Measurements from ENCODE around the gene NR1H2.
"Not testable (repeated sequence)": the region's sequence is repeated elsewhere in the genome, so short reads cannot be mapped to it uniquely, and the experiment has no call there.

NR1H2 gene

DNA sequence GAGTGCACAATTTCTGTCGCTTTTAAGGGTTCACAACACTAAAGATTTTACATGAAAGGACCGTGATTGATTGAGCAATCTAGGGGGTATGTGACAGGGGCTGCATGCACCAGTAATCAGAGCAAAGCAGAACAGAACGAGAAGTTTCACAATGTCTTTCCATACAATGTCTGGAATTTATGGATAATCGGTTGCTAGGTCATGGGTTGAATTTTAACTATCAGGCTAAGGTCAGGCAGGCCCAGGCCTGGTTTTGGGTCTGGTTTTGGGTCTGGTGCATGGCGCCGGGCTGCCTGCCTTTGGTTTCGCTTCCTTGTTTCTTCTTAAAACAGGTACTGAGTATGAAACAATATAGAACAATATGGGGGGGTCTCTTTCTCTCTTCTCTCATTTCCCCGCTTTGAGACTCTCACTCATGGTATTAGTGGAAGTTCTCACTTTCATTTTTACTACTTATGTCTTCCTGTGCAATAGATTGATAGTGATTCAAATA lies 29.1 kb upstream of the NR1H2 start:
- not testable (repeated sequence) for DNase-seq

DNA sequence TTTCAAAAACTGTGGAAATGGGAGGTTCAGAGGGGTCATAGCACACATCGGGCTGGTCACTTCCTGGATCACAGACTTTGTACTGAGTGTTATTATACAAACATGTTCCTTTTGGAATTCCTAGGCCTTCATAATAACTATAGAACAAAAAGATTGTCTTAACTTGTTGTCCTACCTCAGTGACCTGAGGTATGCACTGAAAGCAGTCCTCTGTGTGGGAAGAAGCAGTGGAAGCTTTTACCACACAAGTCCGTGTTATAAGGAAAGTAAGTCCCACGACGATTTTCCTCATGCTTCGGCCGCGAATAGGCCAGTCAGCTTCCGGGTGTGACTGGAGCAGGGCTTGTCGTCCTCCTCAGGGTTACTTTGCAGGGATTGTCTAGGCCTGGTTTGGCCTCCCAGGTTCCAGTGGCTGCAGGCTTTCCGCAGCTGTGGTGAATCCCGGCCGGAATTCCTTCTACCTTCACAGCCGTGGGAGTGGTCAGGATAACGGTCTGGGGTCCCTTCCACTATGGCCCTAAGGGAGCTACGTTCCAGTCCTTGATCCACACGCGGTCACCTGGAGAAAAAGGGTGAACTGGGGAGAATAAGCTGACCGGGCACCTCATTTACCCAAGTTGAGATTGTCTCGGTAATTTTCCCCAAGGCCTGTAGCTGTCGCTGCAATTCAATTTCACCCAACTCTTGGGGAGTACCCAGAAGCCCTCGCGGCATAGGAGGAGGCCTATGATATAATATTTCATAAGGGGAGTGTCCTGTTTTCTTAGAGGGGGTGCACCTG lies 26.8 kb upstream of the NR1H2 start:
- DNase-seq: no peak

DNA sequence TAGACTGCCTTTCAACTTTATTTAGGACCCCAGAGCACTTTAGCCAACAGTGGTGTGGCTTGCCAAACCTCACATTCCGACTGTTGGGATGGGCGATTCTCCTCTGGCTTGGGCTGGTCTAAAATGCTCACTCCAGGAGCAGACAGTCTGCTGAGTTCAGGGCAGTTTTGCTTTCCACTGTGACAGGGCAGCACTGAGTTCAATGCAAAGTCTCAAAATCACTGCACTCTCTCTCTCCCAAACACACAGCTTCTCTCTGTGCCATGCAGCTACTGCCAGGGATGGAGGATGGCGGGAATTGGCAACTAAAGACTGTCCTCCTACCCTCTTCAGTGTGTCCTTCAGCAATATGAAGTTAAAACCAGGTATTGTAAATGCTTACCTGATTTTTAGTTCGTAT lies 24.0 kb upstream of the NR1H2 start:
- no peak for DNase-seq

DNA sequence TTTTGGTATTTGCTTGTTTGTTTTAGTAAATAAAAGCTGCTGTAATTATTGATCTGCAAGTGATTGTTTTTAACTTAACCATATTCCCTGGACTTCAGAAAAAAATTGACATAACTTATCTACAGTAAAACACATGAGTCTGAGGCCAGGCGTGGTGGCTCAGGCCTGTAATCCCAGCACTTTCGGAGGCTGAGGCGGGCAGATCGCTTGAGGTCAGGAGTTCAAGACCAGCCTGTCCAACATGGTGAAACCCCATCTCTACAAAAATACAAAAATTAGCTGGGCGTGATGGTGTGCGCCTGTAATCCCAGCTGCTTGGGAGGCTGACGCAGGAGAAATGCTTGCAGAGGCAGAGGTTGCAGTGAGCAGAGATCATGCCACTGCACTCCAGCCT lies 22.8 kb upstream of the NR1H2 start:
- not testable (repeated sequence) for DNase-seq

DNA sequence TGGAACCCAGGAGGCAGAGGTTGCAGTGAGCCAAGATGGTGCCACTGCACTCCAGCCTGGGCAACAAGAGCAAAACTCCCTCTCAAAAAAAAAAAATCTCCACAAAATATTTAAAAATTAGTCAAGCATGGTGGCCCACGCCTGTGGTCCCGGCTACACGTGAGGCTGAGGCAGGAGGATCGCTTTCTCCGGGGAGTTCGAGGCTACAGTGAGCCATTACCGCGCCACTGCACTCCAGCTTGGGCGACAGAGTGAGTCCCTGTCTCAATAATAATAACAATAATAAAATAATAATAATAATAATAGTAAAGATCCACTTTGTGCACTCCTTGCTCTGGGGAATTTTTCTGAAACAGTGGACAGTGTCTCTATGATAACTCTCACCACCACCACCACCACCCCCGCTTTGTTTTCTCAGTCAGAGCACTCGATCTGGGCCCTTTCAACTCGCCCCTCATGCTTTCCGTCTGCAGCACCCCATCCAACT lies 19.5 kb upstream of the NR1H2 start:
- no peak for DNase-seq

DNA sequence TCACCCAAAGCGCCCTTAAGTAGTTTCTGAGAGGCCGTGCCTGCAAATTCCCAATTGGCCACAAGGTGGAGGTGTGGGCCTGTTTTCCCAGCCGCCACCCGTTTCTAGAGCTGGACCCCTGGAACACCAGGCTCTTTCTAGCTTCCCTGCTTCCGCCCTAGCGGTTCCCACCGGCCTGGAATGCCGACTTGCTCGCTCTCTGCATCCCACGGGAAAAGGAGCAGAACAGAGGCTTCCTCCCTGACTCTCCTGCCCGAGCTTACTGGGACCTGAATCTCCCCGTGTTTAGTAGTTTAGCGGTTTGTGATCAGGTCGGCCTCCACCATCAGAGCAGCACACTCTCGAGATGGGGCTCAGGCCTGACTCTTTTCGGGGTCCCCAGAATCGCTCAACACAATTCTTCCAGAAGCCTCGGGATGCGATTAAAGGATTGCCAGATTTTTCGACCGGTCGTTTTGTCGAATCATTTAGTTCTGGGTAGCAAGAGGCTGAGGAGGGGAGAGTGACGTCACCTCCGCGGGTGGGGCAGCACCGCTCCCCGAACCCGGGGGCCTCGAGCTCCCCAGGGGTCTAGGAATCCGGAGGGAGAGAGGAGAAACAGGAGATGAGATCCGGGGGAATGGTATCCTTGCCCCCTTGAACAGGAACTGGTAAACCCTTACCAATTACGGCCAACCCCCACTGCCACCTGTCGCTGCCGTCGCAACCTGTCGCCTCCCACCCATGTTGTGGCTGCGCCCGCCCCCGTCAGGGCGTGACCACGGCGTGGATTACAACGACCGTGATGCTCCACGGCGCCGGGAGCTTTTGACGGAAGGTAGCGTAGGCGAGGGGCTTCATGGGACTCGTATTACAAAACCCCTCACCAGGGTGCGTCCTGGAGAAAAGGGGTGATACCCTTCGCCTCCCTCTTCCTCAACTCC lies 18.8 kb upstream of the NR1H2 start:
- peak; percentile 80 for DNase-seq

DNA sequence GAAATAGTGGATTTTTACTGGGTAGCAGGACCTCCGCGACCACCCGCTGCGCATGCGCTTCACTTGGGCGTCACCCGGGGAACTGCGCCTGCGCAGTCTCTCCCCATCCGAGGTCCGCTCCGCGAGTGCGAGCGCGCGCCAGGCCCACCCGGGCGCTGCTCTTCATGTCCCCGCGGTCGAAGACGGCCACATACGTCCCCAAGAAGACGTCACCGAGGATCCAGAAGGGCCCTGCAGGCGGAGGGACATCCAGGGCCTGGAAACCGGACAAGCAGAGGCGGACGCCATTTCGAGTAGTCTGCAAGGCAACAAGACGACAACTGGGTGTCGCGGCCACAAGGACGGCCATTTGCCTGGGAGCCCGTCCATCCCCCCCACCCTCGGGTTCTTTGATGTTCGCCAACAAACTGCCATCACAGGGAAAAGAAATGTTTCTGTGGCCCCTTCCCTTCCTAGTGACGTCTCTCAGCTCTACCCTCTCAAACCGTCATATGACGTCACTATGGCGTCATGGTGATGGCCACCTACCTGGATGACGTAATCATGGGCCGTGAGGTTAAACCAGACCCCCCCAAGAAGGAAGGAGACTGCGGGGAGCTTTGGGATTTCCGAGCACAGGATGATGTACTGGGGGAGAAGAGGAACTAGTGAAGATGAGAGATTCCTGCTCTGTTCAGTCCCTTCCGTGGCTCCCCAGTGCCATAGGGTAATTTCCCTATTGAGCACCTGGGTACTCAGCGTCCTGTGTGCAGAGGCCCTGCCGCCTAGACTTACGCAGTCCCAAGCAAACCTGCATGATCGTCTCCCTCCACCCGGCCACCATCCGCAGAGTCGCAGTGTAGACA lies 17.6 kb upstream of the NR1H2 start:
- DNase-seq: no peak

DNA sequence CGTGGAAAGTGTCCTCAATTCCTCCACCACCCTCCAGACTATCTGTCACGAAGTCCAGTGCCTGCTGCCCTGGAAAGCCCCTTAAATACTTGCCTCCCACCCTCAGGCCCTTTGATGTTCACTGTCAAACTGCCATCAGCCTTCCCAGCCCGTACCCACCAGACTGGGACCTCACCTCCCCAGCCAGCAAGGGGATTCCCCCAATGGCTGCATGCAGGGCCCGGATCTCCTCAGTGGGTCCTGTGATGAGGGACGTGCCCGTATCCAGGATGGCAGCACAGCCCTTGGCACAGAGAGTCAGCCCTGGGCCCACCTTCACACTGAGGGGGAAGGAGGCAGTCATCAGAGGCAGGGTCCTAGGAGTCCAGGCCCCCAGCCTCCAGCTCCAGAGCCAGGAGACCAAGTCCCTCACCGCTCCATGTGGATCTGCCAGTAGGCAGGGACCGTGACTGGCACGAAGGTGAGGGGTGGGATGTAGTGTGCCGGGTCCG lies 16.9 kb upstream of the NR1H2 start:
- no peak for DNase-seq

DNA sequence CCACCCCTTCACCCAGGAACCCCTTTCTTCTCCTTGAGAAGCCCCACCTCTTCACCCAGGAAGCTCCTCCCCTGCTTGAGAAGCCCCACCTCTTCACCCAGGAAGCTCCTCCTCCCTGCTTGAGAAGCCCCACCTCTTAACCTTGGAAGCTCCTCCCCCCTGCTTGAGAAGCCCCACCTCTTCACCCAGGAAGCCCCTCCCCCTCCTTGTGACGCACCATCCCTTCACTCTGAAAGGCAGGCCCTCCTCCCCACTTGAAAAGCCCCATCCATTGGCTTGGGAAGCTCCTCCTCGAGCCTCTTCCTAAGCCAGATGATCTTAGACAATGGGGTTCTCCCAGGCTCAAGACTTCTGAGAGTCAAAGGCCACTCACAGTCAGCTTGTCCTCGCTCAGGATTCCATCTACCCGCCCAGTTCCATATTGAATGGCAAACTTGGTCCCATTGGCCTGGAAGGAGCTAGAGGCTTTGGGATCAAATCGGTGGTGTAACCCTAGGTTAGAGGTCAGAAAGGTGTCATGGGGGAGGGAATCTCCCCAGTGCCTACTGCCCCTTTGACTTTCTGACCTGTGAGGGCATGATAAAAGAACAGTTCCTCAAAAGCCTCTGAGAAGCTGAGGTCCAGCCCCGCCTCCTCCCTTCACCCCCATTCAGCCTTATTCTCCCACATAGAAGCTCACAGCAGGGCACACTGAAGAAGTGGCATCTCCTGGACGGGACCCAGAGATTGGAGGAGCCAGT lies 14.8 kb upstream of the NR1H2 start:
- no peak for DNase-seq

DNA sequence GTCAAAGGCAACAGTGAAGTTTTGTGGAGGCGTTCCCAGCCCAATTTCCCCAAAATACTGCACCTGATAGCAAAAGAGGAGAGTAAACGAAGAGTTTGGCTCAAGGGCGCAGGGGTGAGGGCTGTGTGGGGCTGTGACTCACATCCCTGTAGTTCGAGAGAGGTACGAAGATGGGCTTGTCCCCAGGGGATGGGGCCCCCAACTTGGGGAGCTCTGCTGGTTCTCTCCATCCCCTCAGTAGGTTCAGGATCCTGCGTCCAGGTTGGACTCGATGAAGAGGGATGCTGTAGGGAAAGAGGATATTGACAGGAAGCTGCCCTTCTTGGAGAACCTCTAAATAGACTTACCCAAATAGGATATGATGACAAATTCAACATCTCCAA lies 14.2 kb upstream of the NR1H2 start:
- DNase-seq: no peak

DNA sequence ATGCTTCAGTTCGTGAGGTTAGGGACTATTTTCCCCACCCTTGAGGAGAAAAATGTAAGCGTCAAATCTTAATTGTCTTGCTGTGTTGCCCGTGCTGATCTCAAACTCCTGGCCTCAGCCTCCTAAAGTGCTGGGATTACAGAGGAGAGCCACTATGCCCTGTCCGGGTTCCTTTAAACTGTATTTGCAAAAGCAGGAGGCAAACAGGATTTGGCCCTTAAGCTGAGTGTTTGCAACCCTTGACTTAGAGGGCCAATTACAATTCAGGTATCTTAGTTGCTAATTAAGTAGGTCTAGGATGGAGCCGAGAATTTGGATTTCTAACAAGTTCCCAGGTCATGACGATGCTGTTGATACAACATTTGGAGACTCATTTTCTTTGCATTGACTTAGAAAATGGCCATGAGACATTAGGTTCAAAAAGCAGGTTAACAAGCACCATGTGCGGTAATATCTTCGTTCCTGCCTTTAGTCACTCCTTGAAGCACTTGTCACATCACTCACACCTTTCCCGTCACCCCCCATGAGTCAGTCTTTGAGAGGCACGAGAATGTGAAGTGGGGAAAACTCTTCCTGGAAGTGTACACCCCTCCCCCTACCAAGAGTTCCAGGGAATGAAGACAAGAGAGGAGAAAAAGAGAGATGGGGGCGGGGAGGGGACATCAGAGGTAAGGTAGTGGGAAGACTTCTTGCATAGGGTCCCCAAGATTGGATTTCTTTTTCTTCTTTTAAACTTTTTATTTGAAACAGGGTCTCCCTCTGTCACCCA lies 13.4 kb upstream of the NR1H2 start:
- no peak for DNase-seq

DNA sequence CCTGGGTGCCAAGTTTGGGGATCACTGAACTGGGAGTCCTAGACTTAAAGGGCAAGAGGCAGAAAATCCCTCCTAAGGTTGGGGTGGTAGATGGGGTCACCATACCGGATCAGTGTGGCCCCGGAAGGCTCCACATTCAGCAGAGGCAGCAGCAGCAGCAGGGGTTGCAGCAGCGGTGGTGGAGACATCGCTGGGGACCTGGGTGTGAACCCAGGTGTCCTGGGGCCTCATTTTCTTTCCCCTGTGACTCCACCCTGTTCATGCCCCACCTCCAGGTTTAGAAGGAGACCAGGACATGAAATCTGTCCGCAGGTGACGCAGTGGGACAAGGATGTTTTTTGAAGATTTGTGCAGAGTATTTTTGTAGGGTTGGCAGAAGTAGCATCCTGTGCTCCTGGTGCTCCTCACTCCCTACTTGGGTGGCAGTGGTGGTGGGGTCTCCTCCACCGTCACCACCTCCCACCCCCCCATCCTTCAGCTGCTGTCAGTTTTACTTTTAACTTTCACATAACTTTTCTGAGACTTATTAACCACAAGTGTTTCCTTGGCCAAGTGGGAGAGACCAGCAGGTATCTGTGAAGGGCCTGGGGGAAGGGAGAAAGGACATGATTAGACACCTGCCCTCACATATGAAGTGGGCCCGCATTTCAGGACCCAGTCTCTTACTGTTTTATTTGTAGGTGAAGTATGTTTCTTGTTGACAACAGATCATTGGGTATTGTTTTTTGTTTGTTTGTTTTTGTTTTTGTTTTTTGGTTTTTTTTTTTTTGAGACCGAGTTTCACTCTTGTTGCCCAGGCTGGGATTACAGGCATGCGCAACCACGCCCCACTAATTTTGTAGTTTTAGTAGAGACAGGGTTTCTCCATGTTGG lies 10.6 kb upstream of the NR1H2 start, which contains the start of gene NAPSA:
Gene NAPSA, minus strand, starts transcription at position 206 of the 873 bp plus-strand sequence. Its CDS starts 18 bp downstream, at position 188.
- DNase-seq: no peak

DNA sequence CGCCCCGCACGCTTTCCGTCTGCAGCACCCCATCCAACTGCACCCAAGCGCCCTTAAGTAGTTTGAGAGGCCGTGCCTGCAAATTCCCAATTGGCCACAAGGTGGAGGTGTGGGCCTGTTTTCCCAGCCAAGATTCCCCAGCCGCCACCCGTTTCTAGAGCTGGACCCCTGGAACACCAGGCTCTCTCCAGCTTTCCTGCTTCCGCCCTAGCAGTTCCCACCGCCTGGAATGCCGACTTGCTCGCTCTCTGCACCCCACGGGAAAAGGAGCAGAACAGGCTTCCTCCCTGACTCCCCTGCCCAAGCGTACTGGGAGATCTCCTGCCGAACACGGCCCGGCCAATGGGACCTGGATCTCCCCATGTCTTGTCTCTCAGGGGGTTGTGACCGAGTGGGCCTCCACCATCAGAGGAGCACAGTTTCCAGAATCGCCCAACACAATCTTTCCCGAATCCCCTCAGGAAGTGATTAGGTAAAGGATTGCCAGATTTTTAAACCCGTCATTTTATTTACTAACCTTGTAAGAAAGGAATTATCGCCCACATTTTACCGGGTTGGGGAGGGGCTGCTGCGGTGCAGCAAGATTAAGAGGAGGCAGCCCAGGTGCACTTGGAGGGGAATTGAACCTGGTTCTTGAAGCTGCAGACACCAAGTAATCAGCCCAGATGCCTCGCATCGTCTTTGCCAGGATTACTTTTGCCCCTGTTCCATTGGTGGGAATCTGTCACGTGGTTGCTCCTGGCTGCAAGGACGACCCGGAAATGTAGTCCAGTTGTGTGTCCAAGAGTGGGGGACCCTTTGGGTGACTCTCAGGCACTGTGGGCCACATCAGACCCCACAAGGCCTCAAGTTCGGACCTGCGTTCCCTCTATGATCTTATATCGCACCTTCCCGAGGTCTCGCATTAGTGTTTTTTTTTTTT lies 7.3 kb upstream of the NR1H2 start:
- DNase-seq: peak; percentile 86

DNA sequence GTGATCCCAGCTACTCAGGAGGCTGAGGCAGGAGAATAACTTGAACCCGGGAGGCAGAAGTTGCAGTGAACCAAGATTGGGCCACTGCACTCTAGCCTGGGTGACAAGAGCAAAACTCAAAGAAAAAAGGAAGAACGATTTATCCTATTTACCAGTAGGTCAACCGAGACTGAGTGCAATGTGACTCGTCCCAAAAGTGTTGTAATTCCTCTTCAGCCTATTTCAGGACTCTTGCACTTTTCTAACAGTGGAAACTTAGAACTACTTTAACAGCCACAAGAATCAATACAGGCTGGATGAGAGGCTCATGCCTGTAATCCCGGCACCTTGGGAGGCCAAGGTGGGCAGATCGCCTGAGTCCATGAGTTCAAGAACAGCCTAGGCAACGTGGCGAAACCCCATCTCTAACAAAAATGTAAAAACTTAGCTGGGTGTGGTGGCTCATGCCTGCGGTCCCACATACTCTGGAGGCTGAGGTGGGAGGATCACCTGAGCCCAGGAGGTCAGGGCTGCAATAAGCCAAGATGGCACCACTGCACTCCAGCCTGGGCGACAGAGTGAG lies 4.3 kb upstream of the NR1H2 start:
- DNase-seq: no peak

DNA sequence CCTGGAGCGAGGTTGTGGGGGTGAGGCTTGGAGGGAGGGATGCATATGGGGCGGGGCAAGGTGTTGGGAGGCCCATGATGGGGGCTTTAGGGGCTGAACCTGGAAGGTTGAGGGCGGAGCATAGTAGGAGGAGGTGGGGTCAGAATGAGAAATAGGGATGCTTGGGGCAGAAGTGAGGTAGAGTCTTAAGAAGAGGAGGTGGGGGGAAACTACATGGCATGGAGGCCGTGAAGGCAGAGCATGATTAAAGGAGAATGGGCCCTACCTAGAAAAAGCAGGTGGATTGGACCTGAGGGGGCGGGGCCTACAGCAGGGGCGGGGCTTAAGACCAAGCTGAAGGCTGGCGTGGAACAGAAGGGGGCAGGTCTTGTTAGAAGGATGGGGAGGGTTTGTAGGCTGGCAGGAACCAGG lies 799 bp downstream of the NR1H2 start:
- peak; percentile 69 for DNase-seq

DNA sequence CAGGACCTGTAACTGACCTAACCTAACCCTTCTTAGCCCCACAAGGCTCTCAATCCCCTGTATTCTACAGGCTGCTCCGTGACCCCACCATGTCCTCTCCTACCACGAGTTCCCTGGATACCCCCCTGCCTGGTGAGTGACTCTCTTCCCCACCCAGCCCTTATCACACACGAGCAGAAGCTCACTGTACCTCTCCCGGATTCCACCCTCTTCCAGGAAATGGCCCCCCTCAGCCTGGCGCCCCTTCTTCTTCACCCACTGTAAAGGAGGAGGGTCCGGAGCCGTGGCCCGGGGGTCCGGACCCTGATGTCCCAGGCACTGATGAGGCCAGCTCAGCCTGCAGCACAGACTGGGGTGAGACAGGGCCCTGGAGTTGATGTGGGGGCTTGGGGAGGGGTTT lies 1.3 kb downstream of the NR1H2 start:
- DNase-seq: no peak

DNA sequence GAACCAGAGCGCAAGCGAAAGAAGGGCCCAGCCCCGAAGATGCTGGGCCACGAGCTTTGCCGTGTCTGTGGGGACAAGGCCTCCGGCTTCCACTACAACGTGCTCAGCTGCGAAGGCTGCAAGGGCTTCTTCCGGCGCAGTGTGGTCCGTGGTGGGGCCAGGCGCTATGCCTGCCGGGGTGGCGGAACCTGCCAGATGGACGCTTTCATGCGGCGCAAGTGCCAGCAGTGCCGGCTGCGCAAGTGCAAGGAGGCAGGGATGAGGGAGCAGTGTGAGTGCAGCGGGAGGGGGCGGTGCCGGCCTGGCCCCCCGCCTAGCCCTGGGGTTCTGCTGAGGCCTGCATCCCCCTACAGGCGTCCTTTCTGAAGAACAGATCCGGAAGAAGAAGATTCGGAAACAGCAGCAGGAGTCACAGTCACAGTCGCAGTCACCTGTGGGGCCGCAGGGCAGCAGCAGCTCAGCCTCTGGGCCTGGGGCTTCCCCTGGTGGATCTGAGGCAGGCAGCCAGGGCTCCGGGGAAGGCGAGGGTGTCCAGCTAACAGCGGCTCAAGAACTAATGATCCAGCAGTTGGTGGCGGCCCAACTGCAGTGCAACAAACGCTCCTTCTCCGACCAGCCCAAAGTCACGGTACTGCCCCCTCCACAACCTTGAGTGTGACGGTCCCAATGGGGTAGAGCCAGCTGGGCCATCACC lies 2.1 kb downstream of the NR1H2 start:
- no peak for DNase-seq

DNA sequence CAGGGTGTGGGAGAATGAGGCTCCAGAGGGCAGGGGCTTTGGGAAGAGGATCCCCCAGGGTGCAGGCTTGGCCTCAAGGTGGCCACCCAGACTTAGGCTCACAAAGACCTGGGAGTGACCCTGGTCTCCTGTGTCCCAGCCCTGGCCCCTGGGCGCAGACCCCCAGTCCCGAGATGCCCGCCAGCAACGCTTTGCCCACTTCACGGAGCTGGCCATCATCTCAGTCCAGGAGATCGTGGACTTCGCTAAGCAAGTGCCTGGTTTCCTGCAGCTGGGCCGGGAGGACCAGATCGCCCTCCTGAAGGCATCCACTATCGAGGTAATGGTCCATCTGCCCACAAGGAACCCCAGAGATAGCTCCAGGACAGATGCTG lies 2.6 kb downstream of the NR1H2 start:
- no peak for DNase-seq

All from NCI-H82 (cell line).